Eye (tissue), 1 donor: ENCODE results near the gene FAM124B.
A peak's percentile ranks its signal among the peaks of the same experiment; 100 is the strongest.

Experiments
- DNase-seq: peaks from one replicate; pipeline ENCODE4 v3.0.0-alpha.2; 2015

The FAM124B gene

GRCh38 chr2:224333726-224334482 lies 68.0 kb downstream of the FAM124B start:
- DNase-seq, result peak; percentile 24

- DNase-seq, result no peak
These were observed 70.2 kb downstream of the FAM124B start for GRCh38 chr2:224331698-224332097.

GRCh38 chr2:224328798-224329197 lies 73.1 kb downstream of the FAM124B start:
- no peak for DNase-seq
